ENCODE measurements around the gene DDX55. TPM values are rescaled to one million over a fixed set of nuclear protein-coding genes. Genes with fewer than 3 reads are reported as not detected.
A peak's percentile ranks its signal among the peaks of the same experiment; 100 is the strongest.

DDX55 gene
- total RNA-seq, 1 donor from 2014 or later, result 5.1 TPM

DNA sequence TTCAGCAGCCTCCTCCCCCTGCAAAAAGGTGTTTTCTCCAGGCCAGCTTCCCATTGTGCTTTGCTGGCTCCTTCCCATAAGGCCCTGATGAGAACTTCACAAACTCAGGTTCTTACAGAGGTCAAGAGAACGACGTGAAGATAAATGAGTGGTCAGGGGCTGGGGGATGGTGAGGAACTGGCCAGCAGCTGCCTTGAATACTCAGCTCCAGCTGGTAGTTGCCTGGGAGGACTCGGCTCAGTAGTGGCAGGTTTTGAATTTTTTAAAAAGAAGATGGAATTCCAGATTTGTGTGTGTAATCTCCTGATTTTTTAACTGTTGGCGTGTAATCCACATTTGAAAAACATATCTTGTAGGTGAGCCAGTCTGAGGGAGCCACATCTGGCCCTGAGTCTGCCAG is 5.9 kb downstream of the DDX55 start:
- intact Hi-C loops (cut with DNase I), result no loop called here
- no peak for DNase-seq (ENCODE audit: low spot score)

DNA sequence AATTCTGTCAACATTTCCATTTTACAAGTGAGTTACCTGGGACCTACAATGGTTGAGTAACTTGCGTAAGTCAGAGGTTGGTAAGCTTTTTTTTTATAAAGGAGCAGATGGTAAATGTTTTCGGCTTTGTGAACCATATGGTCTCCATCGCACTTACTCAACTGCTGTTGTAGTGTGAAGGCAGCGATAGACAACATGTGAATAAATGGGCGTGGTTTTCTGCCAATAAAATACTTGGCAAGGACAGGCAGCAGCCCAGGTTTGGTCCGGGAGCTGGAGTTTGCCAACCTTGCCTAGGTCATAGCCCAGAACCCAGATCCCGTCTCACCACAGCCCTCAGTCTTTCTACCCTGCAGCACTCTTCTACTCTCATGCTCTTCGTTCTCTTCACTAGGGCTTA is 6.3 kb downstream of the DDX55 start:
- intact Hi-C loops (cut with DNase I), result no loop called here
- no peak for DNase-seq (ENCODE audit: low spot score)

DNA sequence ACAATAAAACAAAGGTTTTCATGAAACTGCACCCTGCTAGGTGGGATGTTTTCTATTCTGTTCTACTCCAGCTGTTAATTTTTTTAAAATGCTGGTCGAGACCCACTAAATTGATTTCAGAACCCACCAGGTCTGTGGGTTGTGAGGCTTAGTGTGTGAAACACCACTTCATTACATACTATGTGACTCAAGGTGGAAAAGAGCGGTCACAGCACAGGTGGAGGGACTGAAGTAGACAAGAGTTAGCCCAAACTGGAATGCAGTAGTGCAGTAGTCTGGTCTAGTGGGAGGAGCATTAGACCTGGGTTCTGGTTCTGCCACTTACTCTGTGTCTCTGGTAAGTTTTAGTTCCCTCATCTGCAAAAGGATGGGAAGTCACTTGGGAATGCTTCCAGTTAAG is 12.2 kb downstream of the DDX55 start:
- intact Hi-C loops (cut with DNase I), result no loop called here
- DNase-seq (ENCODE audit: low spot score), result no peak

DNA sequence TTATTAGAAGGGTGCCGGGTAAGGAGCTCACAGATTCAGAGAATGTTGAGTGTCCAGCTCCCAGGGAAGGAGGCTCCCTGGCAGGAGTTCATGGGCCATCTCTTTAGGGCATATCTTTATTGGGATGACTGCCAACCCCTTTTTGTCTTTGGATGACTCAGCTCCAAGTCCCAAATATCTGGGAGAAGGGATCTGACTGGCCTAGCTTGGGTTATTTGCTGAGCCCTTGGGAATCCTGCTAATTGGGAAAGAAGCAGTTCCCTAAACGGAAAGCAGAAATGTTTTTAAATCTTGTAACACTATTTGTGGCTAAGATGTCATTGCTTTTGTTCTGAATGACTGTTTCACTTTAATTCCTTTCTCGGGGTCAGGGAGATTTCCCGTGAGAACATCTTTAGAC is 12.6 kb downstream of the DDX55 start:
- intact Hi-C loops (cut with DNase I), result no loop called here
- no peak for DNase-seq (ENCODE audit: low spot score)

DNA sequence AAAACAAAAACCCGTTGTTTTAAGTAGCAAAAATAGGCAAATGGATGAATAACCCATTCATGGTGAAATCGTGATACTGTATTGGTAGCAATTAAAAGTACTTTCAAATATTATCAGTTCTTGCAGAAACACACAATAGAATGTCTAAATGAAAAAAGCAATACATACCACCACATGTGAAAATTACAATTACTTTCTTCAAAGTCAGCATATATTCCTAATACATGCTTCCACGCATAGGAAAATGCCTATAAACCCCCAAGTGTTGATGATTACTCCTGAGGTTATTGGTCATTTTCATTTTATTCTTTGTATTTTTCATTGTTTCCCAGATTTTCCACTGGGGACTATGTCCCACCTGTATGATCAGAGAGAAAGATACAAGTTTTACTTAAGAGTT is 15.2 kb downstream of the DDX55 start:
- no peak for DNase-seq (ENCODE audit: low spot score)
- intact Hi-C loops (cut with DNase I), result no loop called here

DNA sequence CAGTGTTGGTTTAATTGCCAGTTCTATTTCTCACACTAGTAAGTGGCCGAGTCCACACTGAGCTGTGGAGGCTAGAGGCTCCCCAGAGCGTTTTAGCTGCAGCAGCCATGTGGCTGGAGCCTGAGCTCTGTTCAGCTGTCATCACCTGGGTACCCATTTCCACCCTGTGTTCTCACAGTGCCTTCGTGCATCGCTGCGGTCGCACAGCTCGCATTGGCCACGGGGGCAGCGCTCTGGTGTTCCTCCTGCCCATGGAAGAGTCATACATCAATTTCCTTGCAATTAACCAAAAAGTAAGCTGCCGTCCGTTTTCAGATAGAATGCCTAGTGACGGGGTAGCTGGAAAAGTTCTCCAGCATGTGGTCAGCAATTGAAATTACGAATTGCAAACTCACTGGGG is 15.7 kb downstream of the DDX55 start:
- intact Hi-C loops (cut with DNase I), result no loop called here

DNA sequence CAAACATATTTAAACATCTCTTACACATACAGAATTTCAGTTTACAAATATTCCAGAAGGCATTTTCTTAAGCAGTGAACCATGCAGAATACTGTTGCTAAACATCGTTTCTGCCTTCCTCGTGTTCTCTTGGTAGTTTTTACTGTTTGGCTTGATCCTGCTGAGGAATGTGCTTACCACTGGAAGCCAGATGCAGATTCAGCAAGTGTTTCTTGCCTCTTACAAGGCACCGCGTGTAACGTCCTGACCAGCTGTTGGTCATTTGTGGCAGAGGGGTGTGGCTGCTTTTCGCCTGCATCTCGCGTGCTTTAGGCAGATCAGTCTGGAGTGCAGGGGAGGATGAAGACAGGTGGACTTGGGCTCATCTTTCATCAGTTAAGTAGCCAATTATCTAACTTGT is 19.2 kb downstream of the DDX55 start:
- intact Hi-C loops (cut with DNase I), result no loop called here
- peak; percentile 49 for DNase-seq (ENCODE audit: low spot score)

More for the DNA sequence above, 15.7 kb downstream of the DDX55 start:
- peak; percentile 4 for DNase-seq (ENCODE audit: low spot score)

DNA sequence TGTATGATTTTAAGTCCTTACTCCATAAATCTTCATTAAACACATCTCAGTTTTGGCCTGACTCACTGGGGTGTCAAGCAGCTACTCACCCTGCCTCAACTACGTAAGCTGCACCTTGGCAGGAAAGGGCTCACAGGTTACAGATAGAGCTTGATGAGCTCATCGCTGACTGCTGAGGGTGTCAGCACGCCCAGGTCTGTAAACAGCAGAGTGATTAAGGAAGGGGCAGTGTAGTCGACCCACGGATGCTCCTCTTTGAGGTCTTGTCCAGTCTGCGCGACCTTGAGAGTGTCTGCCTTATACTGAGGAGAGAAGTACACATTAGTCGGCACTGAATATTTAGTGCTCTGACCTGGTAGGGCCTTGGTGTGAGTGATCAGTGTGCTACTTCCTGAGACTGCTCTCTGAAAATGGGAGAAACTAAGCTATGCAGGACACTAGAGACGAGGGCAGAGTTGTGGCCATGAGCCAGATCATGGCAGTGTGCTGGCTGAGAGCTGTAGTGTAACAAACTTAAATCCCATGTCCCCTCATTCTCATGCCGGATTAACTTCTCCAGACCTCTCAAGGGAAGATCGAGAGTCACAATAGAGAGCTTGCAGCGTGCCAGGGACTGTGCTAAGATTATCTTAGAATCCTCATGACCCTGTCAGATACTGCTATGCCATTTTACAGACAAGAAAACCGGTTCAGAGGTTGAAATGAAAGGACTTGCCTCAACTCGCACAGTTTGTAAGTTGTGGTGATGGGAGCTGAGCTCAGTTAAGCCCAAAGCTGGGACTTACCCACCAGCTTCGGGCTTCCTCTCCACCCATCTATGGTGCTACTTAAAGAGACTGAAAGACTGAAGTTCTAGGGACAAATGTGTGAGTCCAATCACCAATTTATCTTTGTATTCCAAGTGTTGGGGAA is 20.0 kb downstream of the DDX55 start:
- intact Hi-C loops (cut with DNase I), result no loop called here
- DNase-seq (ENCODE audit: low spot score), result no peak

DNA sequence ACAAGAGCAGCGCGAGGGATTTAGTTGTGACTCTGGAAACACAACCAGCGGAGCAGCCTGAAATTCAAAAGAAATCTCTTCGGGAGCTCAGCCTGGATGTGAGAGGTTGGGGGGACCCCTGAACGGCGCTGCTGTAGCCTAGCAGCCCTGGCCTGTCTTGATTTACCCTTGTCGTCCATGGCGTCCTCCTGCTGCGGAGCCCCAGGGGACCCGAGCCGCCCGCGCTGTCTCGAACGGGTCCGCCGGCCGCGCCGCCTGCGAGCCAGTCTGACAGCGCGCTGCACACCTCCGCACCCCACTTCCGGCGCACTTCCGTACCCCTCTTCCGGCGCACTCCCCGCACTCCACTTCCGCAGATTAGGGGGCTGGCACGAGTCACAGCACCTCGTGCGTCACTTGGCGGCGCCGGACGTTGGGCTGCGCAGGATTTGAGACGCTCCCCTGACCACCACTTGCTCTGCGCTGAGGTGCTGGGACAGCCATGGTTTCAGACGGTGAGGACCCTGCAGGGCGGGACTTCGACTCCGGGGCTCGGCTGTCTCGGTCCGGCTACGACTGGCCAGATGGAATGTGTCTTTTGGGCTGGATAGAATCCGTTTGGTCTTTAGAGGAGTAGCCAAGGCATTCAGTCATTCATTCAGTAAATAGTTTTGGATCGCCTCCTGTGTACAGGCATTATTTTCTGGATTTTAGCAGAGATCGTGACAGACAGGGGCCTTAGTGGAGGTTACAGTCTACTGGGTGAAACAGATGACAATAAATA is 31.7 kb downstream of the DDX55 start, which contains the start of the genes EIF2B1 and GTF2H3:
EIF2B1 (minus strand) TSS at position 308 of the 763 bp plus-strand sequence; CDS start at position 179, 129 bp downstream.
GTF2H3 (plus strand) TSS at position 451 of the 763 bp plus-strand sequence; CDS start at position 482, 31 bp downstream.
- DNase-seq (ENCODE audit: low spot score), result peak; percentile 96
- intact Hi-C loops (cut with DNase I), result loop anchor here (10.0 kb wide), 1 partner anchor 81 kb away; the partner anchor contains the start of gene ATP6V0A2

DNA sequence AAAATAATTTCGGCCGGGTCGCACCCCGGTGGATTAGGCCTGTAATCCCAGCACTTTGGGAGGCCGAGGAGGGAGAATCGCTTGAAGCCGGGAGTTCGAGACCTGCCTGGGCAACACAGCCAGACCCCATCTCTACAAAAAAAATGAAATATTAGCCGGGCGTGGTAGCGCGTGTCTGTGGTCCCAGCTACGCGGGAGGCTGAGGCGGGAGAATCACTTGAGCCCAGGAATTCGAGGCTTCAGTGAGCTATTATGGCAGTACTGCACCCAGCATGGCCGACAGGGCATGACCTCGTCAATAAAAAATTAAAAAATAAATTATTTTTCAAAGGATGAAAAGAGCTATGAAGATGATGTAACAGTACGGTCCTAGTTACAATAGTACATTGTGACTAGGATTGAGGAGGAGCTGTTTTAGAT is 32.3 kb downstream of the DDX55 start:
- no peak for DNase-seq (ENCODE audit: low spot score)
- intact Hi-C loops (cut with DNase I), result loop anchor here (10.0 kb wide), 1 partner anchor 81 kb away; the partner anchor contains the start of gene ATP6V0A2

DNA sequence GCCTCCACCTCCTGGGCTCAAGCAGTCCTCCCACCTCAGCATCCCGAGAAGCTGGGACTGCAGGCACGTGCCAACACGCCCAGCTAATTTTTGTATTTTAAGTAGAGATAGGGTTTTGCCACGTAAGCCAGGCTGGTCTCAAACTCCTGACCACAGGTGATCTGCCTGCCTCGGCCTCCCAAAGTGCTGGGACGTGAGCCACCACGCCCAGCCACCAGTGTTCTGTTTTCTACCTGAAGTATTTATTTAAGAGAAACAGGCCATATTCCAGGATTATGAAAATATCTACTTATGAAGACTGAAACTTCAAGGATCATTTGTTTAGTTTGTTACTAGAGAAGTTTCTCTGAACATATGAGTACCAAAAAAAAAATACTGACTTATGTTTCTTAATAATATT is 42.0 kb downstream of the DDX55 start:
- intact Hi-C loops (cut with DNase I), result no loop called here
- no peak for DNase-seq (ENCODE audit: low spot score)

DNA sequence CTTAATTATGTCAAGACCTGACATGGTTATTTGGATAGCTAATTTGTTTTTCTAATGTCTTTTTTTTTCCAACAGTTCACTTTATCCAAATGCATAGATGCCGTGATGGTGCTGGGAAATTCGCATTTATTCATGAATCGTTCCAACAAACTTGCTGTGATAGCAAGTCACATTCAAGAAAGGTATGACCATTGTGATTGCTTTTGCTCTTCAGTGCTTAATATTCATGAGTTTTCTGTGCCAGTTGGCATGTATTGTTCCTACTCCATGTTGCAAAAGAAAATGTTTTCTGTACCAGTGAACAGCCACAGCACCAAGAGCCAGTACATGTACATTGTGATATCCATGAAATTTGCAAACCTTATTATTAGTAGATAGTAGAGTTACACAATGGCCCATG is 43.5 kb downstream of the DDX55 start:
- intact Hi-C loops (cut with DNase I), result no loop called here
- DNase-seq (ENCODE audit: low spot score), result no peak

DNA sequence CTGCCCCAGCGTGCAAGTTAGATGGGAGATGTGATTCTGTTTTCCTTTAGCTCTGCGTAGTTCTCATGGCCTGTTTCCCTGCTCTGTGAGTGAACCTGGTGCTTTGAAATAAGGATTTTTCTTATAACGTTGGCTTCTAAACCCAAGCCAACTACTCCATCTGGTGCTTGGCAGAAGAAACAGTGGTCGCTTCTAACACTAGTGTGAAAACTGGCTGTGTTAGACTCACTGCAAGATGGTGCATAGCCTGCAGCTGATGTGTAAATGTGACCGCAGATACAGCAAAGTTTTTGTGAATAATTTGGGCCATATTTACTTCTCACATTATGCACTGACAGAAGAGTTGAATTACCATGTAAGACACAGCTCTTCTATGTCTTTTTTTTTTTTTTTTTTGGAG is 44.0 kb downstream of the DDX55 start:
- intact Hi-C loops (cut with DNase I), result no loop called here

DNA sequence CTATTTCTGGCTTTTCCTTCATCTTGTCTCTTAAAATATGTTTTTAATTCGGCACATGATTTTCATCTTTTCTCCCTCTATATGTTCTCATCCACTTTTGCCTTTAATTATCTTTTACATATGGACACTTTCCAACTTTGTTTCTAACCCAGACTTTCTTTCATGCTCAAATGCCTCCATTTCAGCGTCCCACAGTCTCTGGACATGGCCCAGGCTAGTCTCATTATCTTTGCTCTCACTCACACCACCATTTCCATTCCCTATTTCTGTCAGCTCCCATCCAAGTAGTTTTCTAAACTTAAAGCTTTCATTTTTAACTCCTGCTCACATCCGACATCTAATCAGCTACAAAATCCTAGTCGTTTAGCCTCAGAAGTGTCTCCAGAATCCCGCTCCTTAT is 46.5 kb downstream of the DDX55 start:
- intact Hi-C loops (cut with DNase I), result no loop called here
- no peak for DNase-seq (ENCODE audit: low spot score)

More for the DNA sequence above, 44.0 kb downstream of the DDX55 start:
- DNase-seq (ENCODE audit: low spot score), result no peak

DNA sequence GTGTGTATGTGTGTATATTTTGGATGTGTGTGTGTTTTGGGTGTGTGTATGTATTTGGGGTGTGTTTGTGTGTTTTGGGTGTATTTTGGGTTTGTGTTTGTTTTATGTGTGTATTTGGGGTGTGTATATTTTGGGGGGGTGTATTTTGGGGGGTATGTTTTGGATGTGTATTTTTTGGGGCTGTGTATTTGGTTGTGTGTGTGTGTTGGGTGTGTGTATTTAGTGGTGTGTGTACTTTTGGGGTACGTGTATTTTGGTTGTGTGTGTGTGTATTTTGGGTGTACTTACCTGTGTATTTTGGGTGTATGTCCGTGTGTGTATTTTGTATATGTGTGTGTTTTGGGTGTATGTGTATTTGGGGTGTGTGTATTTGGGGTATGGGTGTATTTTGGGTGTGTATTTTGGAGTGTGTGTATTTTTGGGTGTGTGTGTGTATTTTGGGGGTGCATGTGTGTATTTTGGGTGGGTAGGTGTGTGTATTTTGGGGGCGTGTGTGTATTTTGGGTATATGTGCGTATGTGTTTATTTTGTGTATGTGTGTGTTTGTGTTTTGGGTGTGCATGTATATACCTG is 52.3 kb downstream of the DDX55 start:
- intact Hi-C loops (cut with DNase I), result loop anchor here (10.0 kb wide), 1 partner anchor 331 kb away; no protein-coding TSS in a partner anchor
- no peak for DNase-seq (ENCODE audit: low spot score)

DNA sequence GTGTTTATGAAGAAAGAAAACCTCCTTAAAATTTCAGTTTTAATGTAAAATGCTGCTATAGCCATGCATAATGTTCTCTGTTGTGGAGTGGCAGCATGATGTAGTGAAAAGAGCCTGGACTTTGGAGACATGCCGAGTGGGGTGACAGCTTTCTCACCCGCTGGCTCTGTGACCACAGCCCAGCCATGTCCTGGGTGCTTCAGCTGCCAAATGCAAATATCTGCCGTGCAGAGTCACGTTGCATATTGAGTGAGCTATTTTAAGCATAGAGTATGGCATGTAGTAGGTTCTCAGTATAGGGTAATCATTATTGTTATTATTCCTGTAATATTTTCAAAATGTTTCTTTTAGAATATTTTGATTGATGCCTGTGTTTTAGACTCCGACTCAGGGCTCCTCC is 53.5 kb downstream of the DDX55 start:
- intact Hi-C loops (cut with DNase I), result loop anchor here (10.0 kb wide), 1 partner anchor 329 kb away; no protein-coding TSS in a partner anchor
- DNase-seq (ENCODE audit: low spot score), result no peak

DNA sequence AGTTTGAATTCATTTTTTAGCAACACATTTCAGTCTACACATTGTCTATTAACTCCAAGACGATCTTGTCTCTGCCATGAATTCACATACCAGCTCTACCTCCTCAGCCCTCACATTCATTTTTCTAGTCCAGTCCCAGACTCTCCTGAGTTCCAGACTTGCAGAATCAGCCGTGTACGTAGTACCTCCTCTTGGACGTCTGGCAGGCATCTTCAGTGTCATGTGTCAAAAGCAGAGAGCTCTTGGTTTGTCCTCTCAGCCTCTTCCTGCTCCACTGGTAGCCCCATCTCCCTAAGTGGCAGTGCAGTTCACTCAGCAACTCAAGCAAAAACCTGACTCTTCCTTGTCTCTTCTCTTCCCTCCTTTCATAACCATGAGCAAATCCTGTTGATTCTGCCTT is 54.5 kb downstream of the DDX55 start:
- intact Hi-C loops (cut with DNase I), result loop anchor here (10.0 kb wide), 1 partner anchor 328 kb away; no protein-coding TSS in a partner anchor
- DNase-seq (ENCODE audit: low spot score), result no peak

DNA sequence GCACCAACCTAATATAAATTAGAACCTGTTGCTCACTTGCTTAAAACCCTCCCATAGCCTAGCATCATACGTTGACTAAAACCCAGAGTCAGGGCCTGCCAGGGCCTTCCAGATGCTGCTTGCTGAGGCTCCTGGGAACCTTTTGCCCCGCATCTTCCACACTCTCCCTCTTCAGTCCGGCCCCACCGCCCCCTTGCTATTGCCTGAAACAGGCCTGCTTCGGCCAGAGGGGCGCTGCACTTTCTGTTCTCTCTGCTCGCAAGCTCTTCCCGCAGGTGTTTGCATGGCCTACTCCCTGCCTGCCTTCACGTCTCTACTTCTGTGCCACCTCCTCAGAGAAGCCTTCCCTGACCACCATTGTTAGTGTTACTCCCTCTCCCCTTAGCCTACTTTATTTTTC is 55.3 kb downstream of the DDX55 start:
- intact Hi-C loops (cut with DNase I), result loop anchor here (10.0 kb wide), 1 partner anchor 328 kb away; no protein-coding TSS in a partner anchor

DNA sequence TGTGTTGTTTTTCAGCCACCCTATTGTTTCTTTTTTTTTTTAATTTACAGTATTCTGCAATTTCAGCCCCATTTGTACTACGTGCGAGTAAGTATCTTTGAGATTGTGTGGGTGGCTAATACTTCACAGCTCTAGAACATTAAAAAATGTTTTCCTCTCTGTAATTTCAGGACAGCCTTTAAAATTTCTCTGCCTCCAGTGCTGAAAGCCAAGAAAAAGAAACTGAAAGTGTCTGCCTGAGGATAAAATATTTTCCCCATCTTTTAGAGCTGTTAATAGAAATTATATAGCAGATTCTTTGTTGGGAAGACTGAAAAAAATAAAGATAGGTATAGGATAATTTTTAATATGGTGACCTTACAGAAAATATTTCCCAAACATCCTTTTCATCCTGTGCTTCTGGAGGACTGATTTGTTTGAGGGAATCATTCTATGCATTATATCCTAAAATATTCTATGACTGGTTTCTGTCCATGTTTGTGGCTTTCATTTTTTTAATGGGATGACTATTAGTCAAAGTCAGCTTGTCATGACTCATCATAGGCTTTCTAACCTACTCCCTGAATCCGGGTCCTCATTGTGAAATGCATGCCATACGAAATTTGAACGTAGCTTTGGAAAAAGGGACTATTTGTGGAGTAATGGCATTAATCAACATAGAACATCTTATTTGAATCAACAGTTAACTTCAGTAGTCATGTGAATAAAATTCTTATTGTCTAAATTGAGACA is 58.3 kb downstream of the DDX55 start:
- intact Hi-C loops (cut with DNase I), result loop anchor here (10.0 kb wide), 1 partner anchor 325 kb away; no protein-coding TSS in a partner anchor
- no peak for DNase-seq (ENCODE audit: low spot score)

More for the DNA sequence above, 55.3 kb downstream of the DDX55 start:
- DNase-seq (ENCODE audit: low spot score), result no peak
